ENCODE results near the gene GPATCH2.

Gene GPATCH2

GRCh38 chr1:217561446-217561845 lies 69.4 kb downstream of the GPATCH2 start:
- H3K27me3 ChIP-seq (ENCODE audit: insufficient read depth, poor library complexity, severe bottlenecking): no peaks in the 10 kb centered on the region

GRCh38 chr1:217554849-217555248 lies 76.0 kb downstream of the GPATCH2 start:
- Histone ChIP-seq H3K27me3 (ENCODE audit: insufficient read depth, poor library complexity, severe bottlenecking) (no peaks in the 10 kb centered on the region), H3K27ac (replicated peaks) (no peak overlapping the region), H3K4me3 (replicated peaks; ENCODE audit: insufficient read depth, low read length) (no peak overlapping the region)
- TF ChIP-seq REST (IDR thresholded peaks at IDR 0.05; ENCODE audit: insufficient replicate concordance, low read depth) (no peak), POLR2AphosphoS5 (IDR thresholded peaks at IDR 0.05; ENCODE audit: low read depth) (no peak), GABPA (IDR thresholded peaks at IDR 0.05; ENCODE audit: low read depth) (no peak), SPI1 (IDR thresholded peaks at IDR 0.05; ENCODE audit: borderline replicate concordance, low read depth) (no peak)
- TF ChIP-seq, protein P1, sequence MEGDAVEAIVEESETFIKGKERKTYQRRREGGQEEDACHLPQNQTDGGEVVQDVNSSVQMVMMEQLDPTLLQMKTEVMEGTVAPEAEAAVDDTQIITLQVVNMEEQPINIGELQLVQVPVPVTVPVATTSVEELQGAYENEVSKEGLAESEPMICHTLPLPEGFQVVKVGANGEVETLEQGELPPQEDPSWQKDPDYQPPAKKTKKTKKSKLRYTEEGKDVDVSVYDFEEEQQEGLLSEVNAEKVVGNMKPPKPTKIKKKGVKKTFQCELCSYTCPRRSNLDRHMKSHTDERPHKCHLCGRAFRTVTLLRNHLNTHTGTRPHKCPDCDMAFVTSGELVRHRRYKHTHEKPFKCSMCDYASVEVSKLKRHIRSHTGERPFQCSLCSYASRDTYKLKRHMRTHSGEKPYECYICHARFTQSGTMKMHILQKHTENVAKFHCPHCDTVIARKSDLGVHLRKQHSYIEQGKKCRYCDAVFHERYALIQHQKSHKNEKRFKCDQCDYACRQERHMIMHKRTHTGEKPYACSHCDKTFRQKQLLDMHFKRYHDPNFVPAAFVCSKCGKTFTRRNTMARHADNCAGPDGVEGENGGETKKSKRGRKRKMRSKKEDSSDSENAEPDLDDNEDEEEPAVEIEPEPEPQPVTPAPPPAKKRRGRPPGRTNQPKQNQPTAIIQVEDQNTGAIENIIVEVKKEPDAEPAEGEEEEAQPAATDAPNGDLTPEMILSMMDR (IDR thresholded peaks at IDR 0.05; ENCODE audit: insufficient read depth, low read length): no peak
- no peak for DNase-seq (ENCODE audit: low read depth in 1 of 2, low spot score in 1 of 2)

More at GRCh38 chr1:217561446-217561845, 69.4 kb downstream of the GPATCH2 start:
- DNase-seq (ENCODE audit: low read depth in 1 of 2, low spot score in 1 of 2): no peak
- TF ChIP-seq GABPA (IDR thresholded peaks at IDR 0.05; ENCODE audit: low read depth) (no peak), REST (IDR thresholded peaks at IDR 0.05; ENCODE audit: insufficient replicate concordance, low read depth) (no peak)
- TF ChIP-seq, protein P1 (IDR thresholded peaks at IDR 0.05; ENCODE audit: insufficient read depth, low read length): no peak
- H3K27ac ChIP-seq (replicated peaks): no peak overlapping the region
- H3K4me3 ChIP-seq (replicated peaks; ENCODE audit: insufficient read depth, low read length): no peak overlapping the region

DNA sequence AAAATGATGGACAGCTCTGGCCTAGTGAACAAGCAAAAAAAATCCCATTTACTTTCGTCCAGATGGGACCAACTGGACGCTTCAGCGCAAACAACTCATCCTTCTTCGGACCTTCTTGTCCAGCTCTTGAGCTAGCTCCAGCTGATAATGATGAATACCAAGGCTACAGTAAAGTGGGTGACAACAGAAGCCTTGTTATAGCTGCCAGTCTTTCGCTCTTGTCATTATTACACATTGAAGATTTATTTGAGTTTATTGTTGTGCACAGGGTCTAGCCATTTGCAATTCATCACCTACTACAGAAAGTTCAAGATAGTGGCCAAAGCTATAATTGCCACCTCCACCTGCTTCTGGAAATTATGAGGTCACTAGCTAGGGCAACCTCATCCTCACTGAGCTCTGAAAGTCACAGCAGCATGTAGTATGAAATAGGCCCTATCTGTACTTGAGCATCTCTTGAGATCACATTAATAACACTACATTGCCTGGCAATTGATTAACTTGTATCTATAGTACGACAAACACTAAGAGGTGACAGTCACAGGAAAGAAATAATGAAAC lies 76.9 kb downstream of the GPATCH2 start:
- TF ChIP-seq GABPA (IDR thresholded peaks at IDR 0.05; ENCODE audit: low read depth): no peak
- TF ChIP-seq POLR2AphosphoS5 (IDR thresholded peaks at IDR 0.05; ENCODE audit: low read depth): no peak
- TF ChIP-seq SPI1 (IDR thresholded peaks at IDR 0.05; ENCODE audit: borderline replicate concordance, low read depth): no peak
- TF ChIP-seq REST (IDR thresholded peaks at IDR 0.05; ENCODE audit: insufficient replicate concordance, low read depth): no peak
- TF ChIP-seq, protein P1 (IDR thresholded peaks at IDR 0.05; ENCODE audit: insufficient read depth, low read length): no peak
- no peaks in the 10 kb centered on the region for H3K27me3 ChIP-seq (ENCODE audit: insufficient read depth, poor library complexity, severe bottlenecking)
- no peak overlapping the region for H3K4me3 ChIP-seq (replicated peaks; ENCODE audit: insufficient read depth, low read length)
- no peak for DNase-seq (ENCODE audit: low read depth in 1 of 2, low spot score in 1 of 2)
- no peak overlapping the region for H3K27ac ChIP-seq (replicated peaks)
